Smooth muscle cell of bladder (primary cell): ENCODE measurements around the gene TTC3. TPM values are rescaled to one million over a fixed set of nuclear protein-coding genes. Genes with fewer than 3 reads are reported as not detected.

Source experiments
- total RNA-seq: library from RNA; depleted of rRNA; stranded (reverse); fragments of >200 nt; gene quantifications from 2 replicates; pipeline ENCODE4 v1.2.3, GENCODE V29; 2014

TTC3 gene
- total RNA-seq = 229 and 272 TPM in 2 replicates

GRCh38 chr21:37072988-37073416 is at the start of gene TTC3, which contains the start of gene PIGP:
TTC3 (plus strand) TSS chr21:37073254; CDS start chr21:37087258, 14,004 bp downstream.
PIGP (minus strand) TSS chr21:37073071; CDS start chr21:37072515, 556 bp downstream.

Other genes starting within 250 kb of the TTC3 start
- 28.6 and 29.4 TPM in 2 replicates for gene HLCS, start 106.6 kb upstream of the TTC3 start, total RNA-seq
- gene RIPPLY3, start 66.6 kb upstream of the TTC3 start, total RNA-seq = not detected in 2 replicates
- gene PIGP, start 183 bp upstream of the TTC3 start, total RNA-seq = 6.7 and 9.1 TPM in 2 replicates
- gene VPS26C, start 194.1 kb downstream of the TTC3 start, total RNA-seq = 57.9 and 73.5 TPM in 2 replicates